HEK293 (cell line): Measurements from ENCODE around the gene ATP6V1F.

Experiments
- CTCF ChIA-PET: fragments of 350-600 bp; formaldehyde crosslinking; extraction: SDS; loops from one replicate; lab custom pipeline; 2021; ENCODE audit warnings: antibody characterized with exemption; lab: Yijun Ruan, JAX
- POLR2A ChIA-PET: fragments of 300-600 bp; formaldehyde crosslinking; extraction: SDS; loops from one replicate; lab custom pipeline; 2020; ENCODE audit warnings: antibody characterized with exemption, inconsistent platforms; lab: Yijun Ruan, JAX
- H3K27ac ChIP-seq: fragments of 200-500 bp; sonication (Bioruptor generic); 2 replicates; pipeline ENCODE4 v1.5.1; 2014; ENCODE audit warnings: low read depth, low read length, control low read depth, inconsistent platforms; ENCODE audit errors: extremely low read depth
- H3K36me3 ChIP-seq, 2 experiments: fragments of 200-500 bp in 1 of 2; sonication (Bioruptor generic) in 1 of 2; 1 replicate in 1 of 2; 2 replicates in 1 of 2; pipeline ENCODE4 v1.5.1; 2014 to 2017; ENCODE audit warnings: inconsistent platforms in 2 of 2, low read length in 2 of 2; ENCODE audit not compliant: control insufficient read depth in 2 of 2, insufficient read depth in 1 of 2
- H3K4me1 ChIP-seq: fragments of 200-500 bp; sonication (Bioruptor generic); 2 replicates; pipeline ENCODE4 v1.5.1; 2014; ENCODE audit warnings: mild to moderate bottlenecking, low read length, inconsistent platforms; ENCODE audit not compliant: control insufficient read depth, insufficient read depth
- H3K4me3 ChIP-seq: 2 replicates; pipeline ENCODE4 v1.5.1; 2011; ENCODE audit warnings: low read depth, mild to moderate bottlenecking, control low read depth, low read length, moderate library complexity
- H3K9me3 ChIP-seq: fragments of 200-500 bp; sonication (Bioruptor generic); 2 replicates; pipeline ENCODE4 v1.5.1; 2014; ENCODE audit warnings: low read depth, low read length, inconsistent platforms; ENCODE audit not compliant: control insufficient read depth, insufficient read depth
- GLIS1 ChIP-seq: fragments of 450-650 bp; formaldehyde crosslinking; IDR thresholded peaks from 2 replicates; pipeline ENCODE4 v1.5.1; 2016; ENCODE audit warnings: missing biosample characterization, missing genetic modification characterization
- HOXC10 ChIP-seq: sonication (generic); formaldehyde crosslinking; IDR thresholded peaks from 2 replicates; pipeline ENCODE4 v1.8.1; 2023; ENCODE audit warnings: mild to moderate bottlenecking, missing genetic modification reagents
- REPIN1 ChIP-seq: fragments of 450-650 bp; formaldehyde crosslinking; IDR thresholded peaks from 2 replicates; pipeline ENCODE4 v1.5.1; 2017; ENCODE audit warnings: missing biosample characterization, missing genetic modification characterization, low read depth
- YY2 ChIP-seq: fragments of 450-650 bp; formaldehyde crosslinking; IDR thresholded peaks from 2 replicates; pipeline ENCODE4 v1.5.1; 2016; ENCODE audit warnings: missing biosample characterization, missing genetic modification characterization
- ZBTB8A ChIP-seq: fragments of 450-650 bp; formaldehyde crosslinking; IDR thresholded peaks from 2 replicates; pipeline ENCODE4 v1.5.1; 2016; ENCODE audit warnings: missing biosample characterization, missing genetic modification characterization
- ZFHX2 ChIP-seq: fragments of 450-650 bp; formaldehyde crosslinking; conservative IDR thresholded peaks from 2 replicates; pipeline ENCODE4 v1.5.1; 2016; ENCODE audit warnings: missing biosample characterization, missing genetic modification characterization
- ZNF146 ChIP-seq: fragments of 450-650 bp; formaldehyde crosslinking; IDR thresholded peaks from 2 replicates; pipeline ENCODE4 v1.5.1; 2016; ENCODE audit warnings: missing biosample characterization, missing genetic modification characterization
- ZNF16 ChIP-seq: fragments of 450-650 bp; formaldehyde crosslinking; IDR thresholded peaks from 2 replicates; pipeline ENCODE4 v1.5.1; 2016; ENCODE audit warnings: low read depth, missing biosample characterization, missing genetic modification characterization
- ZNF174 ChIP-seq: fragments of 450-650 bp; formaldehyde crosslinking; IDR thresholded peaks from 2 replicates; pipeline ENCODE4 v1.5.0; 2017; ENCODE audit warnings: missing biosample characterization, mild to moderate bottlenecking, missing genetic modification characterization
- ZNF184 ChIP-seq: fragments of 450-650 bp; IDR thresholded peaks from 2 replicates; pipeline ENCODE4 v1.5.1; 2018; ENCODE audit warnings: missing biosample characterization, mild to moderate bottlenecking, missing genetic modification characterization
- ZNF335 ChIP-seq: fragments of 450-650 bp; formaldehyde crosslinking; conservative IDR thresholded peaks from 2 replicates; pipeline ENCODE4 v1.5.1; 2016; ENCODE audit warnings: missing biosample characterization, missing genetic modification characterization
- ZNF529 ChIP-seq: fragments of 450-650 bp; formaldehyde crosslinking; IDR thresholded peaks from 2 replicates; pipeline ENCODE4 v1.5.1; 2017; ENCODE audit warnings: missing genetic modification characterization, missing biosample characterization; ENCODE audit not compliant: insufficient replicate concordance
- ZNF544 ChIP-seq: fragments of 450-650 bp; formaldehyde crosslinking; IDR thresholded peaks from 2 replicates; pipeline ENCODE4 v1.5.0; 2017; ENCODE audit warnings: missing biosample characterization, missing genetic modification characterization
- ZNF629 ChIP-seq: fragments of 450-650 bp; formaldehyde crosslinking; IDR thresholded peaks from 2 replicates; pipeline ENCODE4 v1.5.1; 2017; ENCODE audit warnings: missing biosample characterization, missing genetic modification characterization
- ZNF670 ChIP-seq: fragments of 450-650 bp; formaldehyde crosslinking; IDR thresholded peaks from 2 replicates; pipeline ENCODE4 v1.5.1; 2016; ENCODE audit warnings: missing biosample characterization, missing genetic modification characterization, low read depth
- ZNF76 ChIP-seq: fragments of 450-650 bp; formaldehyde crosslinking; IDR thresholded peaks from 2 replicates; pipeline ENCODE4; 2016; ENCODE audit warnings: low read depth, missing biosample characterization, missing genetic modification characterization, borderline replicate concordance
- ZNF785 ChIP-seq: fragments of 450-650 bp; formaldehyde crosslinking; IDR thresholded peaks from 2 replicates; pipeline ENCODE4 v1.5.1; 2016; ENCODE audit warnings: missing biosample characterization, missing genetic modification characterization
- ZNF792 ChIP-seq: fragments of 450-650 bp; formaldehyde crosslinking; IDR thresholded peaks from 2 replicates; pipeline ENCODE4 v1.5.1; 2016; ENCODE audit warnings: missing biosample characterization, missing genetic modification characterization
- TF ChIP-seq, protein P1 (sequence below): fragments of 450-650 bp; formaldehyde crosslinking; optimal IDR thresholded peaks from 2 replicates; pipeline ENCODE3; 2016; ENCODE audit warnings: missing biosample characterization, mild to moderate bottlenecking, missing genetic modification characterization

Gene ATP6V1F

DNA sequence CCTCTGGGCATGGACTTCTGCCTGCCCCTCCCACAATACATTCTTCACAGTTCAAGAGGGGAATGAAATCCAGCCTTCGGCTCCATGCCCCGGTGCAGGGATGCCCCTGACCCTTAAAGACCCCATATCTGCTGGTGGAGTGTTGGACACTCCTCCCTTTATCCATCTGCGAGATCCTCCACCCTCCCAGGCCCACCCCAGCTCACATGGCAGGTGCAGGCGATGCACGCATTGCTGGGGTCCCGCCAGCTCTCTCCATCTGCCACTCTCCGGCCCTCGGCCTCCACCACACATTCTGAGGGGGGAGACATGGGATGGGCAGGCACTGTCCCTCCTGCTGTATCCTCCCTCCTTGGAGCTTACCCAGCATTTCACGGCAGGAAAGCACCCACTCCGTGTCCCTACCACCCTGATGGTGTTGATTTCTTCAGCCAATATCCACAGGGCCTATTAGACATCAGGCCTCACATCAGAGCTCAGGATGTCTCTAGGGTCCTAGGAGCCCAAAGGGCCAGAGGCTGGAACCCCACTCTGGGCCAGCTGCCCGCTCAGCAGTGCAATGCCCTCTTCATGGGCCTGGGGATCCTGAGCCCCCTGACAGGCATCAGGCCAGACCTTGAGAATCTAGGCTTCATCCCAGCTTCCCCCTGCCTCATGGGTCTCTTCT lies 18.3 kb downstream of the ATP6V1F start:
- H3K4me3 ChIP-seq: no peak overlapping the region
- no peaks in the 10 kb centered on the region for H3K36me3 ChIP-seq
- H3K27ac ChIP-seq: no peak overlapping the region
- CTCF ChIA-PET: interaction anchor here (0.5 to 7.0 kb wide), 18 partner anchors 9 to 658 kb away, joined by 3 to 85 read pairs (median 5); partner anchors contain the start of gene ATP6V1F
- no peak for TF ChIP-seq ZNF670 (tag by site-specific recombination)
- TF ChIP-seq ZNF184 (tag by site-specific recombination): no peak
- TF ChIP-seq, protein P1, sequence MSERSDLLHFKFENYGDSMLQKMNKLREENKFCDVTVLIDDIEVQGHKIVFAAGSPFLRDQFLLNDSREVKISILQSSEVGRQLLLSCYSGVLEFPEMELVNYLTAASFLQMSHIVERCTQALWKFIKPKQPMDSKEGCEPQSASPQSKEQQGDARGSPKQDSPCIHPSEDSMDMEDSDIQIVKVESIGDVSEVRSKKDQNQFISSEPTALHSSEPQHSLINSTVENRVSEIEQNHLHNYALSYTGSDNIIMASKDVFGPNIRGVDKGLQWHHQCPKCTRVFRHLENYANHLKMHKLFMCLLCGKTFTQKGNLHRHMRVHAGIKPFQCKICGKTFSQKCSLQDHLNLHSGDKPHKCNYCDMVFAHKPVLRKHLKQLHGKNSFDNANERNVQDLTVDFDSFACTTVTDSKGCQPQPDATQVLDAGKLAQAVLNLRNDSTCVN (tag by site-specific recombination): no peak
- no peak for TF ChIP-seq ZNF76
- TF ChIP-seq ZNF785 (tag by site-specific recombination): no peak
- TF ChIP-seq ZNF529 (tag by site-specific recombination): no peak
- TF ChIP-seq ZNF629: no peak
- TF ChIP-seq YY2 (tag by site-specific recombination): no peak
- no peak for TF ChIP-seq ZNF174 (tag by site-specific recombination)
- no peak for TF ChIP-seq REPIN1
- no peak for TF ChIP-seq ZNF335 (tag by site-specific recombination)
- TF ChIP-seq, all 188 proteins: peak for 0
- POLR2A ChIA-PET: interaction anchor here (1.6 kb wide), 1 partner anchor 18 kb away, joined by 6 read pairs; the partner anchor contains the start of gene ATP6V1F
- Histone ChIP-seq H3K4me1 (no peaks in the 10 kb centered on the region), H3K9me3 (no peaks in the 10 kb centered on the region)

DNA sequence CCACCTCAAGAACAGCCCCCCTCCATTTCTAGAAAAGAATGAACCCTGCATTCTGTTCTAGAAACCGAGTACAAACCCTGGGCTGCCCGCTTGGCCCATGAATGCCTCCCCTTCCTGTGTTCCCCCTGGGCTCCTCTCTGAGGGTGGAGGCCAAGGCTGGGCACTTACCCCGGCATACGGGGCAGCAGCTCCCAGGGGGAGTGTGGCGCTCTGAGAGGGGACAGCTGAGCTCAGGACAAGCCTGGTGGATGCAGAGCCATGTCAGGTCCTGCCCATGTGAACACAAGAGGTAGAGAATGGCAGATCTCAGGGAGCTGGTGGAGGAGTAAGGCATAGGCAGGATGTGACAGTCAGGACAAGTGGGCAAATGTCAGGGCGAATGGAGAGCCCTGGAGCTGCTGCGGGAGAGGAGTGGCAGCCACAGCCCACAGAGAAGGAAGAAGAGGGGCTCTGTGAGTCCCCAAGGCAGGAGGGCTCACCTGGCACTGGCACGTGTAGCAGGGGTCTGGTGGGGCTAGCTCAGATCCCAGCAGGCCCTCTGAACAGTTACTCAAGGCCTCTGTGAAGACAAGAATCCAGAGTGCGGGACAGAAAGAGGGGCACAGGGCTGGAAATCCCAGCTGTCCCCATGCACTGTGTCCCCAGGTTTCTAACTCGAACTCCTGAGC lies 18.9 kb downstream of the ATP6V1F start:
- CTCF ChIA-PET: interaction anchor here (0.5 to 7.0 kb wide), 7 partner anchors 9 to 659 kb away, joined by 3 to 85 read pairs (median 6); partner anchors contain the start of gene ATP6V1F
- POLR2A ChIA-PET: no interaction called here

DNA sequence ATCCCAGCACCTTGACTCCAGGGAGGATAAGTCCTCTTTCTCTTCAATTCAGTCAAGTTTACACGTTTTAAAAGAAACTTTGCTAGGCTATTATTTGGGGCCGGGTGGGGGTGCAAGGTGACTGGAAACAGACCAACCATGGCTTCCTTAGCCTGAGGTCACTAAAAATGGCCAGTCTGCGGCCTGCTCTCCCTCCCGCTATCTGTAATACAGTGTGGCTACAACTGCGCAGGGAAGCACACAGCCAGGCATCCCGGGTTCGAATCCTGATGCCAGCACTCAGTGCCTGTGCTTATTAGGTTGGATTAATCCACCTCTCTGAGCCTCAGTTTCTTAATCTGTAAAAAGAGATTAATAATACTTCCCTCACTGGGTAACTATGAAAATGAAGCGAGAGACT lies 19.5 kb downstream of the ATP6V1F start:
- Histone ChIP-seq H3K36me3 (no peaks in the 10 kb centered on the region), H3K27ac (no peak overlapping the region), H3K4me1 (no peaks in the 10 kb centered on the region), H3K9me3 (no peaks in the 10 kb centered on the region), H3K4me3 (no peak overlapping the region)
- CTCF ChIA-PET: interaction anchor here (0.7 to 7.0 kb wide), 10 partner anchors 9 to 454 kb away, joined by 3 to 85 read pairs (median 6); partner anchors contain the start of gene ATP6V1F
- POLR2A ChIA-PET: no interaction called here
- no peak for TF ChIP-seq GLIS1
- no peak for TF ChIP-seq ZNF146 (tag by site-specific recombination)
- TF ChIP-seq ZFHX2: no peak
- no peak for TF ChIP-seq HOXC10
- no peak for TF ChIP-seq ZNF792 (tag by site-specific recombination)
- no peak for TF ChIP-seq ZNF544
- no peak for TF ChIP-seq ZBTB8A (tag by site-specific recombination)
- TF ChIP-seq, all 188 proteins: peak for 0

More for the DNA sequence above, 18.9 kb downstream of the ATP6V1F start:
- no peaks in the 10 kb centered on the region for H3K4me1 ChIP-seq
- no peaks in the 10 kb centered on the region for H3K36me3 ChIP-seq
- H3K27ac ChIP-seq: no peak overlapping the region
- no peaks in the 10 kb centered on the region for H3K9me3 ChIP-seq
- no peak for TF ChIP-seq ZNF16
- no peak overlapping the region for H3K4me3 ChIP-seq
